Kidney epithelial cell (primary cell): ENCODE measurements around the gene FAM120B. TPM values are rescaled to one million over a fixed set of nuclear protein-coding genes. Genes with fewer than 3 reads are reported as not detected.

ENCODE experiments used
- DNase-seq: peaks from one replicate; pipeline ENCODE4 v3.0.0-alpha.2; 2010; ENCODE audit warnings: low read depth
- H3K27me3 ChIP-seq: 2 replicates; pipeline ENCODE4 v1.6.0; 2011; ENCODE audit warnings: low read length; ENCODE audit not compliant: control insufficient read depth, insufficient read depth
- H3K36me3 ChIP-seq: 2 replicates; pipeline ENCODE4 v1.5.1; 2011; ENCODE audit warnings: low read length; ENCODE audit not compliant: control insufficient read depth, insufficient read depth
- H3K4me3 ChIP-seq: 2 replicates; pipeline ENCODE4 v1.5.1; 2011; ENCODE audit warnings: low read depth, mild to moderate bottlenecking, control low read depth, low read length
- CTCF ChIP-seq: IDR thresholded peaks from 2 replicates; pipeline ENCODE4 v1.5.1; 2011; ENCODE audit warnings: mild to moderate bottlenecking, moderate library complexity, low read length, control low read depth, inconsistent platforms; ENCODE audit not compliant: insufficient read depth, poor library complexity, severe bottlenecking
- total RNA-seq: library from RNA; depleted of rRNA; stranded (reverse); fragments of >200 nt; gene quantifications from 2 replicates; pipeline ENCODE4 v1.2.3, GENCODE V29; 2015

FAM120B gene
- total RNA-seq, 1 donor from 2014 or later: 12.4 TPM

GRCh38 chr6:170360476-170360875, 53.9 kb downstream of the FAM120B start:
- DNase-seq: no peak
- Histone ChIP-seq H3K36me3 (no peaks in the 10 kb centered on the region), H3K4me3 (no peak overlapping the region), H3K27me3 (no peaks in the 10 kb centered on the region)
- no peak for TF ChIP-seq CTCF

DNA sequence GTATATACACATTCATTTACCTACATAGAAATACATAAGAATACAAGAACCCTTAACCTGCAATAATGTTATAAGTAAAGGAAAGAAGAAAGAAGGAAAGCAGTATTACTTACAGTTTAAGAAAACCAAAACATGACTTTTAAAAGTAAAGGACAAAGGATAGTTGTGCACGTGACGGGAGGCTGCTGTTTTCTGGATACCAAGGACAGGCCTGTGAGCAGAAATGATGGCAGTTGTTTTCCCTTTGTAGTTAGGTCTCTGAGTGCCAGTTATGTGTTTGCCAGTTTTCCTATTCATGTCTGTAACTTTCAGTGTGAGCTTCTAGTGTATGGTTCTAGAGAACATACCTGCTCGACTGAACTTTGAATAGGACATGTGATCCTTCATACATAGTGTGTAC, 54.8 kb downstream of the FAM120B start:
- no peaks in the 10 kb centered on the region for H3K36me3 ChIP-seq
- no peak for DNase-seq
- no peak for TF ChIP-seq CTCF
- no peaks in the 10 kb centered on the region for H3K27me3 ChIP-seq
- no peak overlapping the region for H3K4me3 ChIP-seq

- TF ChIP-seq CTCF: no peak
- Histone ChIP-seq H3K4me3 (no peak overlapping the region), H3K27me3 (no peaks in the 10 kb centered on the region), H3K36me3 (no peaks in the 10 kb centered on the region)
- DNase-seq: no peak
Observed at GRCh38 chr6:170362121-170362520, 55.6 kb downstream of the FAM120B start.

- Histone ChIP-seq H3K36me3 (no peaks in the 10 kb centered on the region), H3K27me3 (no peaks in the 10 kb centered on the region), H3K4me3 (no peak overlapping the region)
- no peak for TF ChIP-seq CTCF
- no peak for DNase-seq
Observed at GRCh38 chr6:170363255-170363654, 56.7 kb downstream of the FAM120B start.

DNA sequence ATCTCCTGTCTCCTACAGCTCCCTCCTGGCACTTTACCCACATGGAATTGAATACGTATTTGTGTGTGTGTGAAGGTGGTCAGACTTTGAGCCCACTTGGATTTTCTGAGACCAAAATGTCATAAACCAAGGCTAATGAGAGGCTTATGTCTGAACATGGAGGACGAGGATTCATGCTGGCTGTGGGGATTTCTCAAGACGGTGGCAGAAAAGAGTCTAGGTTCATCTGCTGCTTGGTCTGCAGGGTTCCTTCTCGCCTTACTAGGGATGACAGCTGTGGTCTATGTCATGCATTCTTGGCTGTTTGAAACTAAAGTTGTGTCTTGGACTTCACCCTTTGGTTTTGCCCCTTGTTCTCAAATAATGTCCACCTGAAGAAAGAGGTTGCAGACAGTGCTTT, 58.6 kb downstream of the FAM120B start:
- DNase-seq: no peak
- Histone ChIP-seq H3K36me3 (no peaks in the 10 kb centered on the region), H3K4me3 (no peak overlapping the region), H3K27me3 (no peaks in the 10 kb centered on the region)
- TF ChIP-seq CTCF: no peak

DNA sequence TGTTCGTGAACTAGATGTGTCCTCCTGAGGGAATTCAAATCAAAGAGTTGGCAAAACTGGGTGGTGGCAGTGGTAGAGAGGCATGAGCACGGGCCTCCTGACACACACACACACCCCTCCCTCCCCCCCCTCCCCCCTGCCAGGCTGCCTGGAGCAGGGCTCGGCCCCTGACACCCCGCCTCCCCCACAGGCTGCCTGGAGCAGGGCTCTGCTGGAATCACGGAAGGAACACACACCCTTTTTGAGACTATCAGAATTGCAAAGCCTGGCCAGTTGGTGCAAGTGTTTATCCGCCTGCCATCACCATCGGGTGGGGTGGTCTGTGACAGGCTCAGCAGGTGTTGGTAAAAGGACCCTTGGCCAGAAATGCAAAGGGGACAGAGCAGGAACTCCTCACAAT, 59.0 kb downstream of the FAM120B start:
- DNase-seq: no peak
- Histone ChIP-seq H3K4me3 (no peak overlapping the region), H3K36me3 (no peaks in the 10 kb centered on the region), H3K27me3 (no peaks in the 10 kb centered on the region)
- no peak for TF ChIP-seq CTCF
